GM10248 (cell line): ENCODE results near the gene GRAMD1C.
A peak's percentile ranks its signal among the peaks of the same experiment; 100 is the strongest.

Source experiments
- CTCF ChIA-PET: fragments of 300-600 bp; sonication (Branson Sonifier 250); formaldehyde crosslinking; extraction: SDS; loops from one replicate; lab custom pipeline; 2021; ENCODE audit warnings: antibody characterized with exemption; lab: Yijun Ruan, JAX
- POLR2A ChIA-PET: fragments of 350-650 bp; sonication (Branson Sonifier 250); formaldehyde crosslinking; extraction: SDS; loops from one replicate; lab custom pipeline; 2020; ENCODE audit warnings: antibody characterized with exemption; lab: Yijun Ruan, JAX
- DNase-seq: peaks from one replicate; pipeline ENCODE4 v3.0.0; 2012; ENCODE audit errors: extremely low spot score
- TF ChIP-seq, protein P1 (sequence below): IDR thresholded peaks from 2 replicates; pipeline ENCODE4 v1.5.1; 2012; ENCODE audit warnings: mild to moderate bottlenecking, low read depth; ENCODE audit errors: extremely low read depth, missing control alignments, control extremely low read depth

Gene GRAMD1C

DNA sequence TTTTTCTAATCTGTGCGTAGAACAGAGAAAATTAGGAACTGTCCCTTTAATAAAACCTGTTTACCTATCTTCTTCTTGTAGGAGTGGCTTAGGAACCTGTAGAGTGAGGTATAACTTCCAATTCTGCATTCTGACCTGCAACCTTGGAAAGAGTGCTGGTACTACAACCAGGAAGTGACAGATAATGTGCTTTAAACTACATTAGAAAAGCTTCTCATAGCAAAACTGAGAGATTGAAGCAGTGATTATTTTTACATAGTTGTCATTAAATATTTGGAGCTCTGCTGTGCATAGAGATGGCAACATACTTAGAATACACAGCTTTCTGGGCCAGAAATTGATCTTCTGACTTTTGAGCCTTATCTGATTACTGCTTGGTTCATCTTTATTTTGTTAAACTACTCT lies 58.8 kb downstream of the GRAMD1C start:
- DNase-seq = no peak
- ChIA-PET POLR2A (no interaction called here), CTCF (interaction anchor here (1.0 to 4.4 kb wide), 7 partner anchors 9 to 161 kb away, joined by 3 to 16 read pairs (median 4); no protein-coding TSS in a partner anchor)
- TF ChIP-seq, protein P1, sequence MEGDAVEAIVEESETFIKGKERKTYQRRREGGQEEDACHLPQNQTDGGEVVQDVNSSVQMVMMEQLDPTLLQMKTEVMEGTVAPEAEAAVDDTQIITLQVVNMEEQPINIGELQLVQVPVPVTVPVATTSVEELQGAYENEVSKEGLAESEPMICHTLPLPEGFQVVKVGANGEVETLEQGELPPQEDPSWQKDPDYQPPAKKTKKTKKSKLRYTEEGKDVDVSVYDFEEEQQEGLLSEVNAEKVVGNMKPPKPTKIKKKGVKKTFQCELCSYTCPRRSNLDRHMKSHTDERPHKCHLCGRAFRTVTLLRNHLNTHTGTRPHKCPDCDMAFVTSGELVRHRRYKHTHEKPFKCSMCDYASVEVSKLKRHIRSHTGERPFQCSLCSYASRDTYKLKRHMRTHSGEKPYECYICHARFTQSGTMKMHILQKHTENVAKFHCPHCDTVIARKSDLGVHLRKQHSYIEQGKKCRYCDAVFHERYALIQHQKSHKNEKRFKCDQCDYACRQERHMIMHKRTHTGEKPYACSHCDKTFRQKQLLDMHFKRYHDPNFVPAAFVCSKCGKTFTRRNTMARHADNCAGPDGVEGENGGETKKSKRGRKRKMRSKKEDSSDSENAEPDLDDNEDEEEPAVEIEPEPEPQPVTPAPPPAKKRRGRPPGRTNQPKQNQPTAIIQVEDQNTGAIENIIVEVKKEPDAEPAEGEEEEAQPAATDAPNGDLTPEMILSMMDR = no peak

DNA sequence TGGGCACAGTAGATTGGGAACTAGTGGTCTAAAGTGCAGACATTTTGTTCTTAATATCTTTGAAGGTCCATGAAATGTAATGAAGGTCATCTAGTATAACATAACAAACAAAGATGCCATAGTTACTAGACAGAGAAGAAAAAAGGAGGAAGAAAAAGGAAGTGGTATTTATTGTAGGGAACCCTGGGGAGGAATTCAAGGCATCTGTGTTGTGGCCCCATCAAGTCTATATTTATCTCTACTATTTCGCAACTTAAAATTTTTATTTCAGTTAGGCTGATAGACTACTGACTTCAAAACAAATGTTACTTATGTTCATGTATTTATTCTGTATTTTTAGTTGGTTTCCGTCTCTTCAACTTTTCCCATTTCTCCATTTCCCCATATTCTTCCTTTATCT lies 60.3 kb downstream of the GRAMD1C start:
- POLR2A ChIA-PET = no interaction called here
- TF ChIP-seq, protein P1 = no peak
- no peak for DNase-seq
- CTCF ChIA-PET = interaction anchor here (1.2 to 1.5 kb wide), 2 partner anchors 12 to 56 kb away, joined by 3 to 4 read pairs; no protein-coding TSS in a partner anchor

DNA sequence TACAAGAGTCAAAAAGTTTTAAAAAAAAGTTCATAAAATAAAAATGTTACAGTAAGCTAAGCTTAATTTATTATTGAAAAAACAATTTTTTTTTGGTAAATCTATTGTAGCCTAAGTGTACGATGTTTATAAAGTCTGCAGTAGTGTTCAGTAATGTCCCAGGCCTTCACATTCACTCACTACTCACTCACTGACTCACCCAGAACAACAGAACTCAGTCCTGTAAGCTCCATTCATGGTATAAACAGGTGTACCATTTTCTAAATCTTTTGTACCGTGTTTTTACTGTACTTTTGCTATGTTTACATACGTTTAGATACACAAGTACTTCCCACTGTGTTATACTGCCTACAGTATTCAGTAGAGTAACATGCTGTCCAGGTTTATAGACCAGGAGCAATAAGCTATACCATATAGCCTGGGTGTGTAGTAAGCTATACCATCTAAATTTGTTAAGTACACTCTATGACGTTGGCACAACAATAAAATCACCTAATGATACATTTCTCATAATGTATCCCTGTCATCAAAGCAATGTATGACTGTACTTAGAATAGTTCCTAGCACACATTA lies 68.1 kb downstream of the GRAMD1C start:
- ChIA-PET POLR2A (no interaction called here), CTCF (interaction anchor here (0.9 to 5.9 kb wide), 4 partner anchors 10 to 69 kb away, joined by 3 to 22 read pairs (median 10); partner anchors contain the start of gene GRAMD1C)
- no peak for DNase-seq
- TF ChIP-seq, protein P1 = no peak

DNA sequence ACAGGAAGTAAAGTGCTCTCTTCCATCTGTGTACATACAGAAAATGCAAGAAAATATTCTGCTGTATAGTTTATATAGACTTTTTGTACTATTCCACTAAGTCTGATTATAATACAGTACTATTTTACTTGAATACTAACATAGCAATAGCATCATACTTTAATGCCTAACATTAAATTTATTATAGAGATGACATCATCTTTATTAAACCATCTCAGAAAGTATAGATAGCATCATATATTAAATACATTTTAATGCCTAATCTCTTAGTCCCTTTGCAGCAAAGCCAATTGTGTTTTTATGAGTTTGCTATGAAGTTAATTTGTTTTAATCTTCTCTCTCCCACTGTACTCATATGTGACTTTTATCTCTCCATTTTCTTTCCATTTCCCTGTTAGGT lies 69.5 kb downstream of the GRAMD1C start:
- TF ChIP-seq, protein P1 = no peak
- DNase-seq = no peak
- ChIA-PET CTCF (interaction anchor here (1.2 to 5.9 kb wide), 4 partner anchors 31 to 173 kb away, joined by 3 to 33 read pairs (median 13); partner anchors contain the start of gene GRAMD1C), POLR2A (no interaction called here)

DNA sequence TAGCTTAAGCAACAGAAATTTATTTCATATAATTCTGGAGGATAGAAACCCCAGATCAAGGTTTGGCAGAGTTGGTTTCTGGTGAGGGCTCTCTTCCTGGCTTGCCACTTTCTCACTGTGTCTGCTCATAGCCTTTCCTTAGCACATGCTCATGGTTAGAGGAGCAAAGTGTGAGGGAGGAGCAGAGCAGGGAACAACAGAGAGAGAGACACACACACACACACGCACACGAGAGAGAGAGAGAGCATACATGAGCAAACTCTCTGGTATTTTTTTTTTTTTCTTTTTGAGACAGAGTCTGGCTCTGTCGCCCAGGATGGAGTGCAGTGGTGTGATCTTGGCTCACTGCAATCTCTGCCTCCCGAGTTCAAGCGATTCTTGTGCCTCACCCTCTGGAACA lies 72.4 kb downstream of the GRAMD1C start:
- TF ChIP-seq, protein P1 = no peak
- DNase-seq = no peak
- CTCF ChIA-PET = interaction anchor here (1.1 to 5.9 kb wide), 5 partner anchors 12 to 176 kb away, joined by 3 to 33 read pairs (median 6); partner anchors contain the start of gene GRAMD1C
- POLR2A ChIA-PET = no interaction called here

DNA sequence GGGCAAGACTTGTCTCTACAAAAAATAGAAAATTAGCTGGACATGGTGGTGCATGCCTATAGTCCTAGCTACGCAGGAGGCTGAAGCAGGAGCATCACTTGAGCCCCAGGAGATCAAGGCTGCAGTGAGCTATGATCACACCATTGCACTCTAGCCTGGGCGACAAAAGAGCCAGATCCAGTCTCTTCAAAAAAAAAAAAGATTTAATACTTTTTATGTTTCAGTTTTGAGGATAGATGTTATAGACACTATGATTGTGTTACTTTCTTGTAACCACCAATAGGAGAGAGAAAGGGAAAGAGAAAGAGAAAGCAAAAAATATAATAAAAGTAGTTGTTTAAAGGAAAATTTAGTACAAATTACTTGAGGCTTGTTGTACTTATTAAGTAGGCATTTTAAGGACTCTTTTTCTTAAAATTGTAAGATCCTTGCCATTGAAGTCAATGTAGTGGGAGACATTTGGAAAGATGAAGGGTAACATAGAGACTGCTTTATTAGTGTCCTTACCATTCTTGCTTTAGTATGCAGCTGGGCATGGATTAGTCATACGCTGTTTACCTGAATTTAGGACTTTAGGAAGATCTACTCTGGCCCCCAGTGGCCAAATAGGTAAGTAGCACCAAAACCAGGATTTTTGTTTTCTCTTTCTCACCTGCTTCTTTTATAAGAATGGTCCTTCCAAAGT lies 74.1 kb downstream of the GRAMD1C start:
- TF ChIP-seq, protein P1 = peak; percentile 71
- POLR2A ChIA-PET = no interaction called here
- CTCF ChIA-PET = interaction anchor here (0.6 to 5.7 kb wide), 19 partner anchors 8 to 420 kb away, joined by 3 to 33 read pairs (median 4); partner anchors contain the start of genes ATP6V1A, GRAMD1C and NAA50
- DNase-seq = peak; percentile 56
